ENCODE data around the gene PTER.

Gene PTER

DNA sequence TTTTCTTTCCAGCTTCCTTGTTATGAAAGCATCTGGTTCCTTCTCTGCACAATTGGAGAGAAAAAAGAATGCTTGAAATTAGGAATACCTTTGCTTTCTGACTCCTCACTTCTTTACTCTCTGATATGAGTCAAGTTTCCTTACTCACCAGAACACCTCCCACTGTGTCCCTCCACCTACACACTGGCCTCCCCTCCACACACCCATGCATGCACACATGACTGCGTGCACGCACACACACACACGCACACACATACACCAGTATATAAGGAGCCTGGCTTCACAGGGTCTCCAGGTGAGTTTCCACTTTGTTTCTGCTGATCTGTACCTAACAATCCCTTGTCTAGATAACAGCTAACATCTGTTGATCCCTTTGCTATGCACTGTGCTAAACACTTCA lies 11.4 kb upstream of the PTER start:
- TF ChIP-seq ZFX (IDR thresholded peaks at IDR 0.05): no peak
- TF ChIP-seq, protein P1, sequence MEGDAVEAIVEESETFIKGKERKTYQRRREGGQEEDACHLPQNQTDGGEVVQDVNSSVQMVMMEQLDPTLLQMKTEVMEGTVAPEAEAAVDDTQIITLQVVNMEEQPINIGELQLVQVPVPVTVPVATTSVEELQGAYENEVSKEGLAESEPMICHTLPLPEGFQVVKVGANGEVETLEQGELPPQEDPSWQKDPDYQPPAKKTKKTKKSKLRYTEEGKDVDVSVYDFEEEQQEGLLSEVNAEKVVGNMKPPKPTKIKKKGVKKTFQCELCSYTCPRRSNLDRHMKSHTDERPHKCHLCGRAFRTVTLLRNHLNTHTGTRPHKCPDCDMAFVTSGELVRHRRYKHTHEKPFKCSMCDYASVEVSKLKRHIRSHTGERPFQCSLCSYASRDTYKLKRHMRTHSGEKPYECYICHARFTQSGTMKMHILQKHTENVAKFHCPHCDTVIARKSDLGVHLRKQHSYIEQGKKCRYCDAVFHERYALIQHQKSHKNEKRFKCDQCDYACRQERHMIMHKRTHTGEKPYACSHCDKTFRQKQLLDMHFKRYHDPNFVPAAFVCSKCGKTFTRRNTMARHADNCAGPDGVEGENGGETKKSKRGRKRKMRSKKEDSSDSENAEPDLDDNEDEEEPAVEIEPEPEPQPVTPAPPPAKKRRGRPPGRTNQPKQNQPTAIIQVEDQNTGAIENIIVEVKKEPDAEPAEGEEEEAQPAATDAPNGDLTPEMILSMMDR (conservative IDR thresholded peaks at IDR 0.05): no peak
- H3K27ac ChIP-seq: no peak overlapping the region

DNA sequence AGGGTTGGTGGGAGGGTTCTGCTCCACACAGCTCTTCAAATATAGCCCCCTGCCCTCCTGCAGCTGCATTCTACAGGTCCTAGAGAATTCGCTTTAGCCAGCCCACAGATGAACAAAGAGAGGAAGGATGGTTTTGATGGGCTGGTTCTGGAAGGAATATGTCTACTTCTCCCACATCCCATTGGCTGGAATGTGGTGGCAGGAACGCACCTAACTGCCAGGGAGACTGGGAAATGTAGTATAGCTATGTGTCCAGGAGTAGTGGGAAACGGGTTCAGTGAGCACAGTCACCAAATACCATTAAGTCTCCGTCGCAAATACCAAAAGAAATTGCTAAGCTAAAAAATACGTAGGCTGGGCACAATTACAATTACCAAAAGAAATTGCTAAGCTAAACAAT lies 7.3 kb upstream of the PTER start:
- no peak for TF ChIP-seq ZFX (IDR thresholded peaks at IDR 0.05)
- TF ChIP-seq, protein P1 (conservative IDR thresholded peaks at IDR 0.05): no peak
- H3K27ac ChIP-seq: no peak overlapping the region

DNA sequence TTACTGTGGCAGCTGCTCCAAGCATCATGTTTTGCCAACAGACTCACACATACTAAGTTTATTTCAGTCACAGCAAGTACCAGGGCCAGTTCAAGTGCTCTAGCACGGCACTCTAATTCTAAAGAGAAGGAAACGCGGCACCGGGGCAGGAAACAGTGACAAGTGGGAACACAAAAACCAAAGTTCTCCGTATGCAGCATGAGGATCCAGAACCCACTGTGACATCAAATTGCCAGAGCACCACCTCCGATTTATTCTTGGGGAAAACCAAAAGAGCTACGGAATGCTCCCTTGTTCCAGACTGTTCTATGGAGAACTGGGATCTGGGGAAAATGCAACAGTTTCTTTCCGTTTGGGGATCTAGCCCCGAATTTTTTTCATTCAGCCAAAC lies 448 bp upstream of the PTER start:
- TF ChIP-seq ZFX (IDR thresholded peaks at IDR 0.05): no peak
- TF ChIP-seq, protein P1 (conservative IDR thresholded peaks at IDR 0.05): no peak

DNA sequence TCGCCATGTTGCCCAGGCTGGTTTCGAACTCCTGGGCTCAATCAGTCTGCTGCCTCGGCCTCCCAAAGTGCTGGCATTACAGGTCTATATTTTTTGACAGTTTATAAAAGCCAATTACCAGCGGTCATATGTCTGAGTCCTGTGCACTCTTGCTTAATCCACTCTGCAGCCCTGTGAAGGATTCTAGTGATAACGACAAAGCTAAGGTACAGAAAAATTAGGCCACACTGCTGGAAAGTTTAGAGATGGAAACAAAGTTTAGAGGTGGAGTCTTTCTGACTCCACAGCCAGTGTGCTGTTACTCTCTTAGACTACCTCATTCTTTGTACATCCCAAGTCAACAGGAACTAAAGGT lies 707 bp downstream of the PTER start:
- peak overlapping the region; percentile 92 for H3K27ac ChIP-seq
- TF ChIP-seq, protein P1 (conservative IDR thresholded peaks at IDR 0.05): no peak
- no peak for TF ChIP-seq ZFX (IDR thresholded peaks at IDR 0.05)

More for the DNA sequence above, 448 bp upstream of the PTER start:
- peak overlapping the region; percentile 92 for H3K27ac ChIP-seq

DNA sequence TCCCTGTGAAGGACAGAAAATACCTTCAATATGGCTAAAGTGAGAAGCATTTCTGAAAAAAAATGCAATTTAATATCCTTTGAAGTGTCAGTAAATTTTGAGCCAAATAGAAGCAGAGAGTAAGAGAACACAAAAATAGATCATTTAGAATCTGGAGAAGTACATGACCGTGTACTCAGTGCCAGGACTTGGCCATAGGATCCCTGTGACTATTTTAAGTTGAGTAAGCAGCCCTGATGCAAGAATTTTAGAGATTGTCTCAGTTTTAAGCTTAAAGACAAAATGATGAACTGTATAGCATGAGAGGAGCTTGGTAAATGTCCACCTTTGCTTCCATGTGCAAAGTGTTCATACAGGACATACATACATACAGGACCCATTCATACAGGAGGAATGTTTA lies 2.5 kb downstream of the PTER start:
- no peak overlapping the region for H3K27ac ChIP-seq
- TF ChIP-seq, protein P1 (conservative IDR thresholded peaks at IDR 0.05): no peak
- TF ChIP-seq ZFX (IDR thresholded peaks at IDR 0.05): no peak

DNA sequence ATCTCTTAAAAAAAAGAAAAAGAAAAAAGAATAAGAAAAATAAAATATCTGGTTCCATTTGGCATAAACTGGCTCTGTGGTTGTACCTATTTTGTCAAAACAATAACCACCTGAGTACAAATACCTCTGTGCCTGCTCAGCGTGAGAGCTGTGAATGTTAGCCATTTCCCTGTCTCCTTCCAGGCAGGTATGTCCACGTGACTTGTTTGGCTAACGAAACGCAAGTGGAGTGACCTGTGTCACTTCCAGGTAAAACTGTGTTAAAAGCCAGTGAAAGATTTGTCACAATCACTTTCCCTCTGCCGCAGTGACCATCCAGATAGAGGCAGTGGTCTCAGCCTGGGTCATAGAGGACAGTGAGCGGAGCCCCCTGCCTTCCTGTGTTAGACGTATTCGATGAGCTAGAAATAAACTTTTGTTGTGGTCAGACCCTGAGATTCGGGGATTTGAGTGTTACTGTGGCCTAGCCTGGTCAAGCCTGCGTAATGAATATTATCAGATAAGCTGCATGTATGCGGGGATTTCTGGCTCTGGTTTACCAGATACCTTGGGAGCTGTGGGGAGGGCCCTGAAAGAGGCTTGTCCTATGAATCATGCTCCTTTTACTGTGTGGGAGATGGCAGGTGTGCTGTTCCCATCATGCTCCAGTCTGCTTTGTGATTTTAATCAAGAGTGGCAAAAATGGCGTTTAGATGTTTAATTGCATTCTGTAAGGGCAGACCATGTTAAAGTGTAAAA lies 3.8 kb downstream of the PTER start:
- TF ChIP-seq, protein P1 (conservative IDR thresholded peaks at IDR 0.05): no peak
- no peak overlapping the region for H3K27ac ChIP-seq

DNA sequence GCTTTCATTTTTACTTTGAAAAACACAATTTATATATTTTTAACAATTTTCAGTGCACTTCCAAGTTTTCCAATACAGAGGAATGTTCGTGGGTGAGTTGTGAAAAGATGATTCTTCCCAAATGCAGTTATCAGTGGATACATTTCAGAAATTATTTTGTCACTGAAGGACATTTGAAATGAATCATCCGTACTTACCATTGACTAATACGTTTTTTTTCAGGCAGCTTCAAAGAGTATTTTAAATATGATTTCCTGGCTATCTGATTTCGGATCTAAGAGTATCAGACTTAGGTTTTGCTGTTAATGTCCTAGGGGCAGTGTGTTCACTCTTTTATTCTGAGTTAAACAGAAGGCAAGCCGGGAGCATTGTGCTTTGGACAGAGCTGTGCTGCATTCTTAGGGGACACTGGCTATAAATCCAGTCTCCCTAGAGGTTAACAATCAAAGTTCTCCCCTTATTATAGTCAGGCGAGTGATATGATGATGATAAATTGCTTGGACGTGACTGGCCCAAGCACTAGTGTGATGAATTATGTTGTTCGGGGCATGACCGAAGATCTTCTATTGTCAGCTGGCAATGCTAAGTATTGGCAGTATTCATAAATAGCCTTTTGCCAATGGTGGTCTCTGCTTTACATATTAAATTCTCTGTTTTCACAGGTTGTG lies 4.5 kb downstream of the PTER start:
- no peak for TF ChIP-seq ZFX (IDR thresholded peaks at IDR 0.05)
- TF ChIP-seq, protein P1 (conservative IDR thresholded peaks at IDR 0.05): no peak
- H3K27ac ChIP-seq: no peak overlapping the region
